ENCODE results near the gene ROR1.
"Not testable (repeated sequence)": the region's sequence is repeated elsewhere in the genome, so short reads cannot be mapped to it uniquely, and the experiment has no call there.

- TF ChIP-seq CTCF, POLR2A (IDR thresholded peaks at IDR 0.05): not testable (repeated sequence)
These were observed 52.5 kb downstream of the ROR1 start for GRCh38 chr1:63826246-63826861.

Measured in uterus (tissue), 2 donors.